IPS-11a (cell line): Measurements from ENCODE around the gene WASHC1.
"Not testable (repeated sequence)": the region's sequence is repeated elsewhere in the genome, so short reads cannot be mapped to it uniquely, and the experiment has no call there.

Experiments used
- H3K4me3 ChIP-seq: one replicate; pipeline ENCODE4 v1.5.1; 2013; ENCODE audit warnings: low read depth, low read length, control low read depth

Gene WASHC1

GRCh38 chr9:14129-14809 is 15.0 kb downstream of the WASHC1 start:
- not testable (repeated sequence) for H3K4me3 ChIP-seq

DNA sequence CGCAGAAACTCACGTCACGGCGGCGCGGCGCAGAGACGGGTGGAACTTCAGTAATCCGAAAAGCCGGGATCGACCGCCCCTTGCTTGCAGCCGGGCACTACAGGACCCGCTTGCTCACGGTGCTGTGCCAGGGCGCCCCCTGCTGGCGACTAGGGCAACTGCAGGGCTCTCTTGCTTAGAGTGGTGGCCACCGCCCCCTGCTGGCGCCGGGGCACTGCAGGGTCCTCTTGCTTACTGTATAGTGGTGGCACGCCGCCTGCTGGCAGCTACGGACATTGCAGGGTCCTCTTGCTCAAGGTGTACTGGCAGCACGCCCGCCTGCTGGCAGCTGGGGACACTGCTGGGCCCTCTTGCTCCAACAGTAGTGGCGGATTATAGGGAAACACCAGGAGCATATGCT is 18.1 kb downstream of the WASHC1 start:
- H3K4me3 ChIP-seq: not testable (repeated sequence)

DNA sequence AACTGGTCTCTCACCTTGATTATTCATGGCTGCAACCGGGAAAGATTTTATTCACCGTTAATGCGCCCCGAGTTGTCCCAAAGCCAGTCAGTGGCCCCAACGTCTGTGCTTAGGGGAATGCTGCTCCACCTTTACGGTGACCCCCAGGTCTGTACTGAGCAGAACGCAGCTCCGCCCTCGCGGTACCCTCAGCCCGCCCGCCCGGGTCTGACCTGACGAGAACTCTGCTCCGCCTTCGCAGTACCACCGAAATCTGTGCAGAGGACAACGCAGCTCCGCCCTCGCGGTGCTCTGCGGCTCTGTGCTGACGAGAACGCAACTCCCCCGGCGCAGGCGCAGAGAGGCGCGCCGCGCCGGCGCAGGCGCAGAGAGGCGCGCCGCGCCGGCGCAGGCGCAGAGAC is 18.6 kb downstream of the WASHC1 start:
- not testable (repeated sequence) for H3K4me3 ChIP-seq

- H3K4me3 ChIP-seq: not testable (repeated sequence)
Measured at GRCh38 chr9:10207-10606, 19.0 kb downstream of the WASHC1 start.
